ENCODE measurements around the gene HFE.

Gene HFE

DNA sequence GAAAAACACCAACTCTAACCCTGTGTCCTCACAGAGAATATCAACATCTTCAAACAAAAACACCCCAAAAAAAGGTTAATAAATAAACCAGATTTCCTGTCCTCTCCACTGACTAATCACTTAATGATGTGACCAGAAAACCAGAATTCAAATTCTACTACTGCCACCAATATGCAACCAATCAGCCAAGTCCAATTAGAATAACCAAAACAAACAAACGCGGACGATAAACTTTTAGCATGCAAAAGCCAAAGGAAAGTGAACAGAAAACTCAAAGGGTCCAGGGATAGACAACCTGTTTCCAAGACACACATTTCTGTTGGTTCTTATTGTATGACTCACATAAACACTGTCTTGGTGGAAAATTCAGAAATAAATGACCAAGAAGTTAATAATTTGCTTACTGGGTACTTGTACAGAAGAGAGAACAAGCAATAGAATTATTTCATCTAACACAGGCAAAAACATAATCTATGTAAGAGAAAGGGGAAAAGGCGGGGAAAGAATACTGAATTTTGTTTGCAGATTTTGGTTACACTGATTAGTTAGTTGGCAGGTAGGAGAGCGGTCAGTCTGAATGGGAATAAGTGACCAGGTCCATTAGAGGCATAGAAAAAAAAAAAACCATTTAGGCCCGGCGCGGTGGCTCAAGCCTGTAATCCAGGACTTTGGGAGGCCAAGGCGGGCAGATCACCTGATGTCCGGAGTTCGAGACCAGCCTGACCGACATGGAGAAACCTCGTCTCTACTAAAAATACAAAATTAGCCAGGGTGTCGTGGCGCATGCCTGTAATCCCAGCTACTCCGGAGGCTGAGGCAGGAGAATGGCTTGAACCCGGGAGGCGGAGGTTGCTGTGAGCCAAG lies 34.1 kb downstream of the HFE start:
- ATAC-seq, result no peak
- TF ChIP-seq ZNF565 (CRISPR knock-in tag; conservative IDR thresholded peaks at IDR 0.05; ENCODE audit: low read depth) (no peak), TCF4 (CRISPR knock-in tag; IDR thresholded peaks at IDR 0.05; ENCODE audit: borderline replicate concordance) (no peak), ESRRG (CRISPR knock-in tag; IDR thresholded peaks at IDR 0.05) (no peak), PATZ1 (CRISPR knock-in tag; IDR thresholded peaks at IDR 0.05; ENCODE audit: borderline replicate concordance) (no peak), CSDC2 (CRISPR knock-in tag; IDR thresholded peaks at IDR 0.05) (no peak), GLIS3 (CRISPR knock-in tag; IDR thresholded peaks at IDR 0.05) (no peak), ZC3H10 (CRISPR knock-in tag; IDR thresholded peaks at IDR 0.05) (no peak), CSRNP3 (CRISPR knock-in tag; IDR thresholded peaks at IDR 0.05) (no peak), RARB (CRISPR knock-in tag; IDR thresholded peaks at IDR 0.05) (no peak), ZFP30 (CRISPR knock-in tag; IDR thresholded peaks at IDR 0.05) (no peak), ZFP3 (CRISPR knock-in tag; IDR thresholded peaks at IDR 0.05) (no peak), PPARA (CRISPR knock-in tag; IDR thresholded peaks at IDR 0.05; ENCODE audit: borderline replicate concordance) (no peak), OSR1 (CRISPR knock-in tag; IDR thresholded peaks at IDR 0.05) (no peak), ZNF70 (CRISPR knock-in tag; IDR thresholded peaks at IDR 0.05) (no peak), ZNF8 (CRISPR knock-in tag; IDR thresholded peaks at IDR 0.05) (no peak), TOX (CRISPR knock-in tag; IDR thresholded peaks at IDR 0.05; ENCODE audit: borderline replicate concordance) (no peak)
- TF ChIP-seq, protein P1, sequence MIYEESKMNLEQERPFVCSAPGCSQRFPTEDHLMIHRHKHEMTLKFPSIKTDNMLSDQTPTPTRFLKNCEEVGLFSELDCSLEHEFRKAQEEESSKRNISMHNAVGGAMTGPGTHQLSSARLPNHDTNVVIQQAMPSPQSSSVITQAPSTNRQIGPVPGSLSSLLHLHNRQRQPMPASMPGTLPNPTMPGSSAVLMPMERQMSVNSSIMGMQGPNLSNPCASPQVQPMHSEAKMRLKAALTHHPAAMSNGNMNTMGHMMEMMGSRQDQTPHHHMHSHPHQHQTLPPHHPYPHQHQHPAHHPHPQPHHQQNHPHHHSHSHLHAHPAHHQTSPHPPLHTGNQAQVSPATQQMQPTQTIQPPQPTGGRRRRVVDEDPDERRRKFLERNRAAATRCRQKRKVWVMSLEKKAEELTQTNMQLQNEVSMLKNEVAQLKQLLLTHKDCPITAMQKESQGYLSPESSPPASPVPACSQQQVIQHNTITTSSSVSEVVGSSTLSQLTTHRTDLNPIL (CRISPR knock-in tag; IDR thresholded peaks at IDR 0.05; ENCODE audit: low read depth), result no peak
- TF ChIP-seq, protein P2, sequence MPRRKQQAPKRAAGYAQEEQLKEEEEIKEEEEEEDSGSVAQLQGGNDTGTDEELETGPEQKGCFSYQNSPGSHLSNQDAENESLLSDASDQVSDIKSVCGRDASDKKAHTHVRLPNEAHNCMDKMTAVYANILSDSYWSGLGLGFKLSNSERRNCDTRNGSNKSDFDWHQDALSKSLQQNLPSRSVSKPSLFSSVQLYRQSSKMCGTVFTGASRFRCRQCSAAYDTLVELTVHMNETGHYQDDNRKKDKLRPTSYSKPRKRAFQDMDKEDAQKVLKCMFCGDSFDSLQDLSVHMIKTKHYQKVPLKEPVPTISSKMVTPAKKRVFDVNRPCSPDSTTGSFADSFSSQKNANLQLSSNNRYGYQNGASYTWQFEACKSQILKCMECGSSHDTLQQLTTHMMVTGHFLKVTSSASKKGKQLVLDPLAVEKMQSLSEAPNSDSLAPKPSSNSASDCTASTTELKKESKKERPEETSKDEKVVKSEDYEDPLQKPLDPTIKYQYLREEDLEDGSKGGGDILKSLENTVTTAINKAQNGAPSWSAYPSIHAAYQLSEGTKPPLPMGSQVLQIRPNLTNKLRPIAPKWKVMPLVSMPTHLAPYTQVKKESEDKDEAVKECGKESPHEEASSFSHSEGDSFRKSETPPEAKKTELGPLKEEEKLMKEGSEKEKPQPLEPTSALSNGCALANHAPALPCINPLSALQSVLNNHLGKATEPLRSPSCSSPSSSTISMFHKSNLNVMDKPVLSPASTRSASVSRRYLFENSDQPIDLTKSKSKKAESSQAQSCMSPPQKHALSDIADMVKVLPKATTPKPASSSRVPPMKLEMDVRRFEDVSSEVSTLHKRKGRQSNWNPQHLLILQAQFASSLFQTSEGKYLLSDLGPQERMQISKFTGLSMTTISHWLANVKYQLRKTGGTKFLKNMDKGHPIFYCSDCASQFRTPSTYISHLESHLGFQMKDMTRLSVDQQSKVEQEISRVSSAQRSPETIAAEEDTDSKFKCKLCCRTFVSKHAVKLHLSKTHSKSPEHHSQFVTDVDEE (CRISPR knock-in tag; IDR thresholded peaks at IDR 0.05), result no peak

GRCh38 chr6:26122005-26122388 lies 34.8 kb downstream of the HFE start:
- ATAC-seq, result no peak
- TF ChIP-seq, protein P1 (CRISPR knock-in tag; IDR thresholded peaks at IDR 0.05; ENCODE audit: low read depth), result no peak
- no peak for TF ChIP-seq ISL1 (CRISPR knock-in tag; IDR thresholded peaks at IDR 0.05)
- no peak for TF ChIP-seq RARB (CRISPR knock-in tag; IDR thresholded peaks at IDR 0.05)
- TF ChIP-seq ARNTL (CRISPR knock-in tag; IDR thresholded peaks at IDR 0.05; ENCODE audit: borderline replicate concordance, low read depth), result no peak
- TF ChIP-seq, protein P2 (CRISPR knock-in tag; IDR thresholded peaks at IDR 0.05), result no peak
- TF ChIP-seq OSR1 (CRISPR knock-in tag; IDR thresholded peaks at IDR 0.05), result no peak
- no peak for TF ChIP-seq TOX (CRISPR knock-in tag; IDR thresholded peaks at IDR 0.05; ENCODE audit: borderline replicate concordance)
- no peak for TF ChIP-seq CSRNP3 (CRISPR knock-in tag; IDR thresholded peaks at IDR 0.05)
- no peak for TF ChIP-seq BACH2 (CRISPR knock-in tag; IDR thresholded peaks at IDR 0.05; ENCODE audit: borderline replicate concordance)
- TF ChIP-seq ZC3H10 (CRISPR knock-in tag; IDR thresholded peaks at IDR 0.05), result no peak
- no peak for TF ChIP-seq ZNF8 (CRISPR knock-in tag; IDR thresholded peaks at IDR 0.05)
- TF ChIP-seq ESRRG (CRISPR knock-in tag; IDR thresholded peaks at IDR 0.05), result no peak
- no peak for TF ChIP-seq TCF4 (CRISPR knock-in tag; IDR thresholded peaks at IDR 0.05; ENCODE audit: borderline replicate concordance)
- TF ChIP-seq CSDC2 (CRISPR knock-in tag; IDR thresholded peaks at IDR 0.05), result no peak
- TF ChIP-seq ZNF70 (CRISPR knock-in tag; IDR thresholded peaks at IDR 0.05), result no peak
